ENCODE data around the gene KIRREL3. TPM values are rescaled to one million over a fixed set of nuclear protein-coding genes. Genes with fewer than 3 reads are reported as not detected.
A peak's percentile ranks its signal among the peaks of the same experiment; 100 is the strongest.

KIRREL3 gene
- total RNA-seq, 2 experiments from 2014 or later = not detected

DNA sequence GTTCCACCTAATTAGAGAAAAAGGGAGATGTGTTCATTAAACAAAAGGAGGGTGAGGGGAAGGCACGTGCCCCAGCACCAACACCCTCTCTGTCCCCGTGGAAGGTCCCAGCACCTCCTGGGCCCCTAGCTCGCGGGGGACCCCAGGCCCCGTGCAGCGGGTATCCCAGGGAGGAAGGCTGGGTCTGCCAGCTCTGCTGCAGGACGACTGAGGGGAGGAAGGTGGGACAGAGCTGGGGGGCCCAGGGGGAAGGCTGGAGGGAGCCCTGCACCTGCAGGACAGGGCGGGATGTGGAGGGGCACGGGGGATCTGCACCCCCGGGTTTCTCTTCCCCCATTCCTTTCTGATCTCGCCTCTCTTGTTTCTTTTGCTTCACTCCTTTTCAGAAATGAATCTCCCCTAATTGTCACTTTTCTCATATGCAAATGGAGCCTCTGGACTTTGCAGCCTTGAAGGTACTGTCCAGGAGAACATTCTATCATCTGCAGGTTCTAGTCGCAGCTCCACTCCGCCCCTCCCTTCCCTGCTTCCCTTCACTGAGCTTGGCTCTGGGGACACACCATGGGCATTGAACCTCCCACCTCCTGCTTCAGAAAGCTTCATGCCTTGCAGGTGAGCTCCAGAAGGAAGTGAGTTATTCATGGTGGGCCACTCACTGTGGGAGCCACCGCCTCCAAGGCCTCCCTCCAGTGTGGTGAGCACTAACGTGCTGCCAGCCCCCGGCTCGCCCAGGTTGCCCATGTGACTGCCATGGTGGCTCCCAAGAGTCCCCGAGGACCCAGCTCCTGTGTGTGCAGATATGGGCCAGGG is 534.1 kb downstream of the KIRREL3 start:
- DNase-seq (no peak), ATAC-seq (ENCODE audit: poor library complexity) (no peak)
- Mint-ChIP-seq H3K27me3 (no peaks in the 10 kb centered on the region), H3K4me1 (ENCODE audit: low read depth) (peaks cover 11% of the 10 kb centered on the region), H3K36me3 (ENCODE audit: low read depth) (no peaks in the 10 kb centered on the region), H3K4me3 (no peak overlapping the region), H3K27ac (peak overlapping the region; percentile 43), H3K9me3 (no peaks in the 10 kb centered on the region)
- Histone ChIP-seq H3K9me3 (ENCODE audit: control insufficient read depth in 1 of 2, insufficient read depth in 1 of 2, low read length in 2 of 2) (peaks cover 0 to 9% of the 10 kb centered on the region in 2 experiments), H3K36me3 (ENCODE audit: insufficient read depth, low read length) (no peaks in the 10 kb centered on the region), H3K27me3 (ENCODE audit: control insufficient read depth in 1 of 2, insufficient read depth in 2 of 2, low read length in 2 of 2) (no peaks in the 10 kb centered on the region), H3K4me1 (ENCODE audit: insufficient read depth, low read length) (peaks cover 35% of the 10 kb centered on the region), H3K27ac (ENCODE audit: low read depth in 1 of 2, low read length in 2 of 2) (no peak overlapping the region), H3K4me3 (ENCODE audit: low read length) (no peak overlapping the region)
- ChIA-PET CTCF (interaction anchor here (1.2 kb wide), 1 partner anchor 14 kb away, joined by 3 read pairs; no protein-coding TSS in a partner anchor), POLR2A (interaction anchor here (0.6 to 1.2 kb wide), 2 partner anchors 14 to 209 kb away, joined by 3 to 4 read pairs; no protein-coding TSS in a partner anchor)
- intact Hi-C loops (cut with DNase I, micrococcal nuclease) = no loop called here
- no peak for TF ChIP-seq CTCF (IDR thresholded peaks at IDR 0.05)

DNA sequence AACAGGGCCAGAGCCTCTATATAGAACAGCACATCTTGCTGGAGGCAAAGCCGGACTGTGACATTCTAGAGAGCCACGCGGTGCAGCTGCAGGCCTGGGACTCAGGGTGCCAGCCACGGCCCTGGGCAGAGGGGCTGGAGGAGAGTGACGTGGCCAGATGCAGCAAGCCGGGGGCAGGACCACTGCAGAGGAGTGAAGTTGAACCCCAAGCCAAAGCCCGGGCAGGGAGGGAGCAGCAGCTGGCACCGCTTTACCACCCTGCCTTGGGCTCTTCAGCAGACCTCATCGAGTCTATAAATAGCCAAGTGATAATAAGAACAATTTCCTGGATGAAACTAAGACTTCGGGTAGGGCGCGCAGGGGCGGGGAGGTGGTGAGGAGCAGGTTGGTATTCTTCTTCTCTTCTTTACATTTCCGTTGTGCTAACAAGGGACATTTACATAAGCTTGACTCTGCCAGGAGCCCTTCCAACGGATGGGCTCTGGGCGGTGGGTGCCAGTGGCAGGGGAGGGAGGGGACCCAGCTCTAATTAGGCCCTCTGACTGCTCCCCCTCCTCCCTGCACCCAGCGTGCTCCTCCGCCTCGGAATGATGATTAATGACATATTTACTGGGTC is 534.9 kb downstream of the KIRREL3 start:
- TF ChIP-seq CTCF (IDR thresholded peaks at IDR 0.05) = no peak
- peaks cover 35% of the 10 kb centered on the region for H3K4me1 ChIP-seq (ENCODE audit: insufficient read depth, low read length)
- H3K4me3 Mint-ChIP-seq = peak overlapping the region; percentile 17
- no peaks in the 10 kb centered on the region for H3K36me3 ChIP-seq (ENCODE audit: insufficient read depth, low read length)
- no peak overlapping the region for H3K4me3 ChIP-seq (ENCODE audit: low read length)
- peaks cover 0 to 9% of the 10 kb centered on the region in 2 experiments for H3K9me3 ChIP-seq (ENCODE audit: control insufficient read depth in 1 of 2, insufficient read depth in 1 of 2, low read length in 2 of 2)
- H3K27me3 Mint-ChIP-seq = no peaks in the 10 kb centered on the region
- H3K9me3 Mint-ChIP-seq = no peaks in the 10 kb centered on the region
- peak overlapping the region; percentile 43 for H3K27ac Mint-ChIP-seq
- H3K4me1 Mint-ChIP-seq (ENCODE audit: low read depth) = peaks cover 11% of the 10 kb centered on the region
- ChIA-PET CTCF (no interaction called here), POLR2A (interaction anchor here (0.6 to 1.2 kb wide), 2 partner anchors 15 to 208 kb away, joined by 3 to 4 read pairs; no protein-coding TSS in a partner anchor)
- H3K27ac ChIP-seq (ENCODE audit: low read depth in 1 of 2, low read length in 2 of 2) = no peak overlapping the region
- ATAC-seq (ENCODE audit: poor library complexity) (peak; percentile 44), DNase-seq (peak in 5 of 14 experiments; percentile 13 to 54 (median 21))
- no peaks in the 10 kb centered on the region for H3K36me3 Mint-ChIP-seq (ENCODE audit: low read depth)
- intact Hi-C loops (cut with DNase I, micrococcal nuclease) = no loop called here
- no peaks in the 10 kb centered on the region for H3K27me3 ChIP-seq (ENCODE audit: control insufficient read depth in 1 of 2, insufficient read depth in 2 of 2, low read length in 2 of 2)

- CTCF ChIA-PET = no interaction called here
- ATAC-seq (ENCODE audit: poor library complexity) (no peak), DNase-seq (peak in 1 of 14 experiments; percentile 23)
- H3K27ac Mint-ChIP-seq = no peak overlapping the region
- no peaks in the 10 kb centered on the region for H3K27me3 Mint-ChIP-seq
- peaks cover 0 to 9% of the 10 kb centered on the region in 2 experiments for H3K9me3 ChIP-seq (ENCODE audit: control insufficient read depth in 1 of 2, insufficient read depth in 1 of 2, low read length in 2 of 2)
- intact Hi-C loops (cut with DNase I, micrococcal nuclease) = no loop called here
- POLR2A ChIA-PET = no interaction called here
- H3K27me3 ChIP-seq (ENCODE audit: control insufficient read depth in 1 of 2, insufficient read depth in 2 of 2, low read length in 2 of 2) = no peaks in the 10 kb centered on the region
- peaks cover 35% of the 10 kb centered on the region for H3K4me1 ChIP-seq (ENCODE audit: insufficient read depth, low read length)
- no peak for TF ChIP-seq CTCF (IDR thresholded peaks at IDR 0.05)
- no peaks in the 10 kb centered on the region for H3K36me3 Mint-ChIP-seq (ENCODE audit: low read depth)
- no peak overlapping the region for H3K4me3 Mint-ChIP-seq
- H3K36me3 ChIP-seq (ENCODE audit: insufficient read depth, low read length) = no peaks in the 10 kb centered on the region
- no peaks in the 10 kb centered on the region for H3K9me3 Mint-ChIP-seq
- peaks cover 11% of the 10 kb centered on the region for H3K4me1 Mint-ChIP-seq (ENCODE audit: low read depth)
- H3K27ac ChIP-seq (ENCODE audit: low read depth in 1 of 2, low read length in 2 of 2) = no peak overlapping the region
- no peak overlapping the region for H3K4me3 ChIP-seq (ENCODE audit: low read length)
These were observed 535.8 kb downstream of the KIRREL3 start for GRCh38 chr11:126464796-126465195.

Data from CD4-positive, alpha-beta T cell (primary cell).